DOHH2 (cell line): ENCODE results near the gene ANKS1B.

Experiments used
- CTCF ChIP-seq: fragments of 200-600 bp; sonication (generic); IDR thresholded peaks from one replicate; pipeline ENCODE4 v1.5.1; 2014; ENCODE audit warnings: antibody characterized with exemption, mild to moderate bottlenecking, low read depth, low read length; ENCODE audit not compliant: poor library complexity, severe bottlenecking
- EZH2phosphoT487 ChIP-seq: fragments of 200-600 bp; sonication (generic); IDR thresholded peaks from 2 replicates; pipeline ENCODE4 v1.6.1; 2017; ENCODE audit warnings: borderline replicate concordance, mild to moderate bottlenecking, antibody characterized with exemption, low read length, moderate library complexity, mixed read lengths

GRCh38 chr12:99745121-99745520 lies 239.6 kb downstream of the ANKS1B start:
- TF ChIP-seq CTCF = no peak
- no peak for TF ChIP-seq EZH2phosphoT487
